GM12878 (cell line): ENCODE data around the gene TEN1. TPM values are rescaled to one million over a fixed set of nuclear protein-coding genes. Genes with fewer than 3 reads are reported as not detected.

Source experiments
- polyA plus RNA-seq, 11 experiments: library from polyadenylated mRNA; depleted of rRNA in 4 of 11; unstranded in 6 of 11; stranded (reverse) in 5 of 11; fragments of >200 nt; fragmentation: Nextera tagmentation in 4 of 11; fragmentation: Illumina TruSeq in 1 of 11; extraction: Ambion mirVana in 4 of 11; extraction: Trizol in 1 of 11; gene quantifications; 1 replicate in 1 of 11; 2 replicates in 10 of 11; pipeline versions ENCODE4 v1.2.1 to v1.2.3, GENCODE V29; 2011 to 2016; ENCODE audit warnings: inconsistent platforms in 2 of 11, missing spikeins in 2 of 11, low read depth in 1 of 11
- total RNA-seq, 4 experiments: library from RNA; depleted of rRNA in 3 of 4; stranded (reverse); fragments of >200 nt in 3 of 4; fragmentation: Illumina TruSeq in 1 of 4; extraction: Trizol in 1 of 4; gene quantifications; 2 replicates each; pipeline versions ENCODE4 v1.2.1 to v1.2.3, GENCODE V29; 2013 to 2021

Gene TEN1
- total and polyA plus RNA-seq, 10 of the 15 experiments (the other 5 are each of a cell fraction or from before 2014, with no cell fraction given) = 1.1 to 33.1 (median 17.4) TPM

Other genes with a start within 250 kb of the TEN1 start
Only the 7 nearest of the 16 such genes appear.
- gene TRIM65, start 82.3 kb upstream of the TEN1 start, total RNA-seq (2014; rRNA removed) = 21.0 and 26.0 TPM in 2 replicates
- gene TRIM65, start 82.3 kb upstream of the TEN1 start, total RNA-seq (2014; rRNA removed; fragmentation: Illumina TruSeq; extraction: Trizol) = 10.1 and 11.6 TPM in 2 replicates
- gene TRIM65, start 82.3 kb upstream of the TEN1 start, total RNA-seq (2021) = 21.8 and 23.0 TPM in 2 replicates
- 3.9 and 6.0 TPM in 2 replicates for gene TRIM65, start 82.3 kb upstream of the TEN1 start, polyA plus RNA-seq (2011; rRNA removed)
- gene TRIM65, start 82.3 kb upstream of the TEN1 start, polyA plus RNA-seq (2014; fragmentation: Illumina TruSeq; extraction: Trizol) = 7.2 and 10.0 TPM in 2 replicates
- gene TRIM65, start 82.3 kb upstream of the TEN1 start, polyA plus RNA-seq (2014; fragmentation: Nextera tagmentation; extraction: Ambion mirVana) = 1 to 10 TPM; 1.4 to 3.8 TPM
- gene TRIM65, start 82.3 kb upstream of the TEN1 start, polyA plus RNA-seq (2014; rRNA removed) = 18.8 and 19.5 TPM in 2 replicates
- gene TRIM65, start 82.3 kb upstream of the TEN1 start, polyA plus RNA-seq (2016; fragmentation: Nextera tagmentation; extraction: Ambion mirVana) = 10 to 100 TPM in 1 of 2 experiments, 1 to 10 TPM in 1; 3.2 to 16.2 TPM
- gene MRPL38, start 74.4 kb upstream of the TEN1 start, total RNA-seq (2014; rRNA removed) = 39.3 and 43.8 TPM in 2 replicates
- gene MRPL38, start 74.4 kb upstream of the TEN1 start, total RNA-seq (2014; rRNA removed; fragmentation: Illumina TruSeq; extraction: Trizol) = 49.3 and 52.1 TPM in 2 replicates
- gene MRPL38, start 74.4 kb upstream of the TEN1 start, total RNA-seq (2021) = 145 and 161 TPM in 2 replicates
- 21.8 and 54.1 TPM in 2 replicates for gene MRPL38, start 74.4 kb upstream of the TEN1 start, polyA plus RNA-seq (2011; rRNA removed)
- 13.1 and 44.1 TPM in 2 replicates for gene MRPL38, start 74.4 kb upstream of the TEN1 start, polyA plus RNA-seq (2014; fragmentation: Illumina TruSeq; extraction: Trizol)
- gene MRPL38, start 74.4 kb upstream of the TEN1 start, polyA plus RNA-seq (2014; fragmentation: Nextera tagmentation; extraction: Ambion mirVana) = 10 to 100 TPM in 1 of 2 experiments, 1 to 10 TPM in 1; 6.6 to 20.1 TPM
- 76.9 and 84.1 TPM in 2 replicates for gene MRPL38, start 74.4 kb upstream of the TEN1 start, polyA plus RNA-seq (2014; rRNA removed)
- 100 to 1,000 TPM; 204 to 205 TPM for gene MRPL38, start 74.4 kb upstream of the TEN1 start, polyA plus RNA-seq (2016; fragmentation: Nextera tagmentation; extraction: Ambion mirVana)
- 11.2 and 13.3 TPM in 2 replicates for gene FBF1, start 38.2 kb upstream of the TEN1 start, total RNA-seq (2014; rRNA removed)
- 5.8 and 6.5 TPM in 2 replicates for gene FBF1, start 38.2 kb upstream of the TEN1 start, total RNA-seq (2014; rRNA removed; fragmentation: Illumina TruSeq; extraction: Trizol)
- 10.4 and 11.3 TPM in 2 replicates for gene FBF1, start 38.2 kb upstream of the TEN1 start, total RNA-seq (2021)
- 0.88 and 2.2 TPM in 2 replicates for gene FBF1, start 38.2 kb upstream of the TEN1 start, polyA plus RNA-seq (2011; rRNA removed)
- gene FBF1, start 38.2 kb upstream of the TEN1 start, polyA plus RNA-seq (2014; fragmentation: Illumina TruSeq; extraction: Trizol) = 1.2 and 4.2 TPM in 2 replicates
- under 1 TPM; 0.29 to 0.35 TPM for gene FBF1, start 38.2 kb upstream of the TEN1 start, polyA plus RNA-seq (2014; fragmentation: Nextera tagmentation; extraction: Ambion mirVana)
- gene FBF1, start 38.2 kb upstream of the TEN1 start, polyA plus RNA-seq (2014; rRNA removed) = 10.1 and 10.7 TPM in 2 replicates
- gene FBF1, start 38.2 kb upstream of the TEN1 start, polyA plus RNA-seq (2016; fragmentation: Nextera tagmentation; extraction: Ambion mirVana) = 10 to 100 TPM in 1 of 2 experiments, 1 to 10 TPM in 1; 8.1 to 15.0 TPM
- 20.8 and 25.1 TPM in 2 replicates for gene ACOX1, start 74 bp upstream of the TEN1 start, total RNA-seq (2014; rRNA removed)
- 19.9 and 21.0 TPM in 2 replicates for gene ACOX1, start 74 bp upstream of the TEN1 start, total RNA-seq (2014; rRNA removed; fragmentation: Illumina TruSeq; extraction: Trizol)
- 26.2 and 26.7 TPM in 2 replicates for gene ACOX1, start 74 bp upstream of the TEN1 start, total RNA-seq (2021)
- gene ACOX1, start 74 bp upstream of the TEN1 start, polyA plus RNA-seq (2011; rRNA removed) = 20.9 and 24.8 TPM in 2 replicates
- gene ACOX1, start 74 bp upstream of the TEN1 start, polyA plus RNA-seq (2014; fragmentation: Illumina TruSeq; extraction: Trizol) = 13.3 and 16.4 TPM in 2 replicates
- gene ACOX1, start 74 bp upstream of the TEN1 start, polyA plus RNA-seq (2014; fragmentation: Nextera tagmentation; extraction: Ambion mirVana) = 10 to 100 TPM in 1 of 2 experiments, 1 to 10 TPM in 1; 6.5 to 12.3 TPM
- gene ACOX1, start 74 bp upstream of the TEN1 start, polyA plus RNA-seq (2014; rRNA removed) = 12.1 and 14.2 TPM in 2 replicates
- gene ACOX1, start 74 bp upstream of the TEN1 start, polyA plus RNA-seq (2016; fragmentation: Nextera tagmentation; extraction: Ambion mirVana) = 10 to 100 TPM; 22.2 to 22.7 TPM
- gene CDK3, start 21.6 kb downstream of the TEN1 start, total RNA-seq (2014; rRNA removed) = 1.1 and 1.6 TPM in 2 replicates
- 3.5 and 4.0 TPM in 2 replicates for gene CDK3, start 21.6 kb downstream of the TEN1 start, total RNA-seq (2014; rRNA removed; fragmentation: Illumina TruSeq; extraction: Trizol)
- 5.3 and 6.9 TPM in 2 replicates for gene CDK3, start 21.6 kb downstream of the TEN1 start, total RNA-seq (2021)
- gene CDK3, start 21.6 kb downstream of the TEN1 start, polyA plus RNA-seq (2011; rRNA removed) = 4.1 and 7.0 TPM in 2 replicates
- gene CDK3, start 21.6 kb downstream of the TEN1 start, polyA plus RNA-seq (2014; fragmentation: Illumina TruSeq; extraction: Trizol) = 3.4 and 5.2 TPM in 2 replicates
- gene CDK3, start 21.6 kb downstream of the TEN1 start, polyA plus RNA-seq (2014; fragmentation: Nextera tagmentation; extraction: Ambion mirVana) = 1 to 10 TPM; 1.3 to 1.6 TPM
- gene CDK3, start 21.6 kb downstream of the TEN1 start, polyA plus RNA-seq (2014; rRNA removed) = 7.1 and 7.9 TPM in 2 replicates
- 1 to 10 TPM; 3.5 to 4.5 TPM for gene CDK3, start 21.6 kb downstream of the TEN1 start, polyA plus RNA-seq (2016; fragmentation: Nextera tagmentation; extraction: Ambion mirVana)
- gene EVPL, start 48.1 kb downstream of the TEN1 start, total RNA-seq (2014; rRNA removed) = not detected in 2 replicates
- gene EVPL, start 48.1 kb downstream of the TEN1 start, total RNA-seq (2014; rRNA removed; fragmentation: Illumina TruSeq; extraction: Trizol) = not detected in 2 replicates
- 0.03 TPM in 2 replicates for gene EVPL, start 48.1 kb downstream of the TEN1 start, total RNA-seq (2021)
- gene EVPL, start 48.1 kb downstream of the TEN1 start, polyA plus RNA-seq (2011; rRNA removed) = not detected in 2 replicates
- not detected in 2 replicates for gene EVPL, start 48.1 kb downstream of the TEN1 start, polyA plus RNA-seq (2014; fragmentation: Illumina TruSeq; extraction: Trizol)
- not detected for gene EVPL, start 48.1 kb downstream of the TEN1 start, polyA plus RNA-seq (2014; fragmentation: Nextera tagmentation; extraction: Ambion mirVana)
- gene EVPL, start 48.1 kb downstream of the TEN1 start, polyA plus RNA-seq (2014; rRNA removed) = 0.01 TPM in 1 of 2 replicates, not detected in the other
- not detected for gene EVPL, start 48.1 kb downstream of the TEN1 start, polyA plus RNA-seq (2016; fragmentation: Nextera tagmentation; extraction: Ambion mirVana)
- gene SRP68, start 93.3 kb downstream of the TEN1 start, total RNA-seq (2014; rRNA removed) = 27.5 and 30.2 TPM in 2 replicates
- 24.7 and 26.6 TPM in 2 replicates for gene SRP68, start 93.3 kb downstream of the TEN1 start, total RNA-seq (2014; rRNA removed; fragmentation: Illumina TruSeq; extraction: Trizol)
- 66.7 and 68.5 TPM in 2 replicates for gene SRP68, start 93.3 kb downstream of the TEN1 start, total RNA-seq (2021)
- 68.5 and 84.8 TPM in 2 replicates for gene SRP68, start 93.3 kb downstream of the TEN1 start, polyA plus RNA-seq (2011; rRNA removed)
- gene SRP68, start 93.3 kb downstream of the TEN1 start, polyA plus RNA-seq (2014; fragmentation: Illumina TruSeq; extraction: Trizol) = 73.5 and 74.9 TPM in 2 replicates
- gene SRP68, start 93.3 kb downstream of the TEN1 start, polyA plus RNA-seq (2014; fragmentation: Nextera tagmentation; extraction: Ambion mirVana) = 10 to 100 TPM; 29.5 to 41.9 TPM
- 56.9 and 58.6 TPM in 2 replicates for gene SRP68, start 93.3 kb downstream of the TEN1 start, polyA plus RNA-seq (2014; rRNA removed)
- gene SRP68, start 93.3 kb downstream of the TEN1 start, polyA plus RNA-seq (2016; fragmentation: Nextera tagmentation; extraction: Ambion mirVana) = 10 to 100 TPM; 87.0 to 89.7 TPM